ENCODE results near the gene WASL. TPM values are rescaled to one million over a fixed set of nuclear protein-coding genes. Genes with fewer than 3 reads are reported as not detected.

The WASL gene
- polyA plus RNA-seq, 1 donor (not counting 4 experiments of a cell fraction or from before 2014, with no cell fraction given), result 17.5 TPM

- TF ChIP-seq CTCF (optimal IDR thresholded peaks at IDR 0.05 in 1 of 3, IDR thresholded peaks at IDR 0.05 in 1 of 3, conservative IDR thresholded peaks at IDR 0.05 in 1 of 3; ENCODE audit: extremely low read depth in 1 of 3, insufficient read depth in 2 of 3, low read length in 3 of 3), result no peak
- no peak for TF ChIP-seq EZH2 (IDR thresholded peaks at IDR 0.05; ENCODE audit: low read length)
- dilution Hi-C loops (cut with MboI; ENCODE audit: extremely low pct_ligation_motif_present, low sequenced_read_pairs), result no loop called here
- no peak overlapping the region for H2AFZ ChIP-seq (ENCODE audit: control insufficient read depth, low read length)
Measured at GRCh38 chr7:123789817-123790216, 41.0 kb upstream of the WASL start.

GRCh38 chr7:123789206-123789784, 40.5 kb upstream of the WASL start:
- Histone ChIP-seq H3K79me2 (ENCODE audit: control insufficient read depth, insufficient read depth, low read length) (no peaks in the 10 kb centered on the region), H3K4me1 (ENCODE audit: control insufficient read depth, extremely low read depth, insufficient read depth, low read length) (peaks cover 7% of the 10 kb centered on the region), H2AFZ (ENCODE audit: control insufficient read depth, low read length) (no peak overlapping the region), H3K27ac (ENCODE audit: control insufficient read depth, insufficient read depth, low read length) (no peak overlapping the region), H3K9me3 (ENCODE audit: control insufficient read depth, low read depth, low read length) (no peaks in the 10 kb centered on the region), H3K9ac (ENCODE audit: control insufficient read depth, extremely low read depth, insufficient read depth, low read length) (no peak overlapping the region), H3K4me2 (ENCODE audit: control insufficient read depth, extremely low read depth, insufficient read depth, low read depth, low read length) (no peak overlapping the region), H3K9me1 (ENCODE audit: control insufficient read depth, extremely low read depth, insufficient read depth, low read length) (no peaks in the 10 kb centered on the region), H3K4me3 (ENCODE audit: control insufficient read depth in 2 of 3, extremely low read depth in 1 of 3, insufficient read depth in 2 of 3, low read depth in 1 of 3, low read length in 3 of 3) (no peak overlapping the region), H4K20me1 (ENCODE audit: control insufficient read depth, extremely low read depth, insufficient read depth, low read length) (no peaks in the 10 kb centered on the region), H3K36me3 (ENCODE audit: control insufficient read depth in 2 of 2, extremely low read depth in 1 of 2, insufficient read depth in 2 of 2, low read length in 2 of 2) (no peaks in the 10 kb centered on the region), H3K27me3 (ENCODE audit: control insufficient read depth, extremely low read depth, insufficient read depth, low read length) (no peaks in the 10 kb centered on the region)
- dilution Hi-C loops (cut with MboI; ENCODE audit: extremely low pct_ligation_motif_present, low sequenced_read_pairs), result no loop called here
- no peak for DNase-seq (ENCODE audit: low read depth, low spot score)
- no peak for FAIRE-seq
- no peak for TF ChIP-seq EZH2 (IDR thresholded peaks at IDR 0.05; ENCODE audit: low read length)
- no peak for TF ChIP-seq CTCF (optimal IDR thresholded peaks at IDR 0.05 in 1 of 3, IDR thresholded peaks at IDR 0.05 in 1 of 3, conservative IDR thresholded peaks at IDR 0.05 in 1 of 3; ENCODE audit: extremely low read depth in 1 of 3, insufficient read depth in 2 of 3, low read length in 3 of 3)

More at GRCh38 chr7:123789817-123790216, 41.0 kb upstream of the WASL start:
- no peak overlapping the region for H3K27ac ChIP-seq (ENCODE audit: control insufficient read depth, insufficient read depth, low read length)
- H3K4me3 ChIP-seq (ENCODE audit: control insufficient read depth in 2 of 3, extremely low read depth in 1 of 3, insufficient read depth in 2 of 3, low read depth in 1 of 3, low read length in 3 of 3), result no peak overlapping the region
- H3K79me2 ChIP-seq (ENCODE audit: control insufficient read depth, insufficient read depth, low read length), result no peaks in the 10 kb centered on the region
- no peaks in the 10 kb centered on the region for H3K9me3 ChIP-seq (ENCODE audit: control insufficient read depth, low read depth, low read length)
- DNase-seq (ENCODE audit: low read depth, low spot score) (no peak), FAIRE-seq (no peak)
- H3K9me1 ChIP-seq (ENCODE audit: control insufficient read depth, extremely low read depth, insufficient read depth, low read length), result no peaks in the 10 kb centered on the region
- no peaks in the 10 kb centered on the region for H4K20me1 ChIP-seq (ENCODE audit: control insufficient read depth, extremely low read depth, insufficient read depth, low read length)
- no peaks in the 10 kb centered on the region for H3K27me3 ChIP-seq (ENCODE audit: control insufficient read depth, extremely low read depth, insufficient read depth, low read length)
- no peak overlapping the region for H3K4me2 ChIP-seq (ENCODE audit: control insufficient read depth, extremely low read depth, insufficient read depth, low read depth, low read length)
- peaks cover 7% of the 10 kb centered on the region for H3K4me1 ChIP-seq (ENCODE audit: control insufficient read depth, extremely low read depth, insufficient read depth, low read length)
- no peak overlapping the region for H3K9ac ChIP-seq (ENCODE audit: control insufficient read depth, extremely low read depth, insufficient read depth, low read length)
- H3K36me3 ChIP-seq (ENCODE audit: control insufficient read depth in 2 of 2, extremely low read depth in 1 of 2, insufficient read depth in 2 of 2, low read length in 2 of 2), result no peaks in the 10 kb centered on the region
